Measurements from ENCODE around the gene ADAM30.

ADAM30 gene

DNA sequence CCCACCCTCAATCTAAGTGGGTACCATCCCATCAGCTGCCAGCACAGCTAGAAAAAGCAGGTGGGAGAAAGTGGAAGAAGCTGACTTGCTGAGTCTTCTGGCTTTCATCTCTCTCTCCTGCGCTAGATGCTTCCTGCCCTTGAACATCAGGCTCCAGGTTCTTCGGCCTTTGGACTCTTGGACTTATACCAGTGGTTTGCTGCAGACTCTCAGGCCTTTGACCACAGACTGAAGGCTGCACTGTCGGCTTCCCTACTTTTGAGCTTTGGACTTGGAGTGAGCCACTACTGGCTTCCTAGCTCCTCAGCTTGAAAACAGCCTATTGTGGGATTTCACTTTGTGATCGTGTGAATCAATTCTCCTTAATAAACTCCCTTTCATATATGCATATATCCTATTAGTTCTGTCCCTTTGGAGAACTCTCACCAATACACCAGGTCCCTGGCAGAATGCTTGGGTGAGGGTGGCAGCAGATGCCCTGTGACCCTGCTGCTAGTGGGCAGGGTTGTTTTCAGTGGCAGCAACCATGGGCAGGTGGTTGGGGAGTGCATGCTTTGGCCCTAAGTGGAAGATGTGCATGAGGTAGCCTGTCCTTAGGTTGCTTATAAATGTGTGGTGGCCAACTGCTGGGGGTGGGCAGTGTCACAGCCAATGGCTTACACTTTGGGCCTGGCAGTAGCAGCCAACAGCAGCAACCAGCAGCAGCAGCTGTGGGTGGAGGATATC, 10.8 kb upstream of the ADAM30 start:
- no peak overlapping the region for H3K4me3 ChIP-seq (ENCODE audit: low read depth, low read length)
- TF ChIP-seq, protein P1, sequence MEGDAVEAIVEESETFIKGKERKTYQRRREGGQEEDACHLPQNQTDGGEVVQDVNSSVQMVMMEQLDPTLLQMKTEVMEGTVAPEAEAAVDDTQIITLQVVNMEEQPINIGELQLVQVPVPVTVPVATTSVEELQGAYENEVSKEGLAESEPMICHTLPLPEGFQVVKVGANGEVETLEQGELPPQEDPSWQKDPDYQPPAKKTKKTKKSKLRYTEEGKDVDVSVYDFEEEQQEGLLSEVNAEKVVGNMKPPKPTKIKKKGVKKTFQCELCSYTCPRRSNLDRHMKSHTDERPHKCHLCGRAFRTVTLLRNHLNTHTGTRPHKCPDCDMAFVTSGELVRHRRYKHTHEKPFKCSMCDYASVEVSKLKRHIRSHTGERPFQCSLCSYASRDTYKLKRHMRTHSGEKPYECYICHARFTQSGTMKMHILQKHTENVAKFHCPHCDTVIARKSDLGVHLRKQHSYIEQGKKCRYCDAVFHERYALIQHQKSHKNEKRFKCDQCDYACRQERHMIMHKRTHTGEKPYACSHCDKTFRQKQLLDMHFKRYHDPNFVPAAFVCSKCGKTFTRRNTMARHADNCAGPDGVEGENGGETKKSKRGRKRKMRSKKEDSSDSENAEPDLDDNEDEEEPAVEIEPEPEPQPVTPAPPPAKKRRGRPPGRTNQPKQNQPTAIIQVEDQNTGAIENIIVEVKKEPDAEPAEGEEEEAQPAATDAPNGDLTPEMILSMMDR (IDR thresholded peaks at IDR 0.05; ENCODE audit: low read depth, low read length) = no peak
- no peak for TF ChIP-seq POLR2A (IDR thresholded peaks at IDR 0.05; ENCODE audit: extremely low read depth, insufficient read length)
- TF ChIP-seq, protein P2, sequence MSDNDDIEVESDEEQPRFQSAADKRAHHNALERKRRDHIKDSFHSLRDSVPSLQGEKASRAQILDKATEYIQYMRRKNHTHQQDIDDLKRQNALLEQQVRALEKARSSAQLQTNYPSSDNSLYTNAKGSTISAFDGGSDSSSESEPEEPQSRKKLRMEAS (IDR thresholded peaks at IDR 0.05; ENCODE audit: low read depth, low read length) = no peak
- no peak for TF ChIP-seq MYC (IDR thresholded peaks at IDR 0.05; ENCODE audit: low read depth, low read length)
- no peak for DNase-seq (ENCODE audit: low read depth)

DNA sequence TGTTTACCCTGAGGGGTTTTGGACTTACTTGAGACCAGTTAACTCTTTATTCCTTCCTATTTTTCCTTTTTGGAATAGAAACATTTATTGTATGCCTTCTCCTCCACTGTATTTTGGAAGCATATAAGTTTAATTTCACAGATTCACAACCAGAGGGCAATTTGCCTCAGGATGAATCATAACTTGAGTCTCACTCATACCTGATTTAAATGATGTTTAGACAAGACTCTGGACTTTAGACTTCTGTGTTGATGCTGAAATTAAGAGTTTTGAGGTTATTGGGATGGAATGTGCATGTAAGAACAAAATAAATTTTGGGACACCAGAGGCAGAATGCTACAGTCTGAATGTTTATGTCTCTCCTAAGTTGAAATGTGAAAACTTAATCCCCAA, 7.1 kb upstream of the ADAM30 start:
- no peak overlapping the region for H3K4me3 ChIP-seq (ENCODE audit: low read depth, low read length)
- TF ChIP-seq, protein P2 (IDR thresholded peaks at IDR 0.05; ENCODE audit: low read depth, low read length) = no peak
- TF ChIP-seq, protein P1 (IDR thresholded peaks at IDR 0.05; ENCODE audit: low read depth, low read length) = no peak
- TF ChIP-seq MYC (IDR thresholded peaks at IDR 0.05; ENCODE audit: low read depth, low read length) (no peak), POLR2A (IDR thresholded peaks at IDR 0.05; ENCODE audit: extremely low read depth, insufficient read length) (no peak)
- no peak for DNase-seq (ENCODE audit: low read depth)

DNA sequence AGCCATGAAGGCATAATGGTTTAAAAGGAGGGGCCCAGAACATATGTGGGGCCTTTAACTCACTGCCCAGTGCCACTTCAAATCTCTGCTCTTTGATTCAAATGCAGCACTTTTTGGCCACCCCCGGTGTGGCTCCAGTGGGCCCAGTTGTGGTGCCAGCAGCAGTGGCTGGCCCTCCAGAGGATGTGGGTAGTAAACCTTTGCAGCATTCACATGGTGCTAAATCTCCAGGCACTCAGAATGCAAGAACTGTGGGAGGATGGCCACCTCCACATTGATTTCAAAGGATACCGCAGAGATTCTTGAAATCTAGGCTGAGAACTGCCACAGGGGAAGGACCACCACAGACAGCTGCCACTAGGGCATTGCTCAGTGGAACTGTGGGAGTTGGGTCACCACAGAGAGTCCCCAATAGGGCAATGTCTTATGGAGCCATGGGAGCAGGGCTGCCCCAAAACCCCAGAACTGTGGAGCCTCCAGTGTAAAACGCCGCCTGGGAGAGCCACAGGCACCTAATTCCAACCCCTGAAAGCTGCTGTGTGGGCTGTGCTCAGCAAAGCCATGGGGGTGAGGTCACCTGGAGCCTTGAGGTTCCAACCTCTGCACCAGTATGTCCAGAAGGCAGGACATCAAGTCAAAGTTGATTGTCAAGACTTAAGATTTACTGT, 6.6 kb upstream of the ADAM30 start:
- TF ChIP-seq, protein P1 (IDR thresholded peaks at IDR 0.05; ENCODE audit: low read depth, low read length) = no peak
- TF ChIP-seq, protein P2 (IDR thresholded peaks at IDR 0.05; ENCODE audit: low read depth, low read length) = no peak
- TF ChIP-seq MYC (IDR thresholded peaks at IDR 0.05; ENCODE audit: low read depth, low read length) (no peak), POLR2A (IDR thresholded peaks at IDR 0.05; ENCODE audit: extremely low read depth, insufficient read length) (no peak)
- H3K4me3 ChIP-seq (ENCODE audit: low read depth, low read length) = no peak overlapping the region
- no peak for DNase-seq (ENCODE audit: low read depth)

DNA sequence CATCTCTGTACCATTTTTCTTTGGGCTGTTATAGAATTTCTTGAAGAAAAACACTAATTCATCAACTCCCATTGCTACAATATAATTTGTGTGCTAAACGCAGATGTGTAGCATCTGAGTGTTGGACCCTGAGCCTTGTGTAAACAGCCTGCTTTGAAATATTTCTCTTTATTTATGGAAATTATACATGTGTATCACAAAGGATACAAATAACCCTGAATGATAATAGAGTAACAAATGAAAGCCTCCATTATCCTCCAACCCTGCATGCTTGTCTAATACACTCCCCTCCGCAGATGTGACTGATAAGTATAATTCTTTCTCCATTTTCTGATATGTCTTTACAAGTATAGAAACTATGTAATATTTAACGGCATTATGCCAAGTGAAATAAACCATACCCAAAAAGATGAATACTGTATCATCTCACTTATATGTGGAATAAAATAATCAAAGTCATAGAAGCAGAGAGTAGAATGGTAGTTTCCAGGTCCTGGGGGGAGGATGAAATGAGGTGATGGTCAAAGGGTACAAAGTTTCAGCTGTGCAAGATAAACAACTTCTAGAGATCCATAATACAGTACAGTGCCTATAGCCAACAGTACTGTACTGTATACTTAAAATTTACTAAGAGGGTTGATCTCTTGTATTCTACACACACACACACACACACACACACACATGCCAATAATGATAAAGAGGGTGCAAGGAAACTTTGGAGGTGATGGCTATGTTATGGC, 2.8 kb upstream of the ADAM30 start:
- no peak overlapping the region for H3K4me3 ChIP-seq (ENCODE audit: low read depth, low read length)
- no peak for DNase-seq (ENCODE audit: low read depth)
- TF ChIP-seq POLR2A (IDR thresholded peaks at IDR 0.05; ENCODE audit: extremely low read depth, insufficient read length) (no peak), MYC (IDR thresholded peaks at IDR 0.05; ENCODE audit: low read depth, low read length) (no peak)

DNA sequence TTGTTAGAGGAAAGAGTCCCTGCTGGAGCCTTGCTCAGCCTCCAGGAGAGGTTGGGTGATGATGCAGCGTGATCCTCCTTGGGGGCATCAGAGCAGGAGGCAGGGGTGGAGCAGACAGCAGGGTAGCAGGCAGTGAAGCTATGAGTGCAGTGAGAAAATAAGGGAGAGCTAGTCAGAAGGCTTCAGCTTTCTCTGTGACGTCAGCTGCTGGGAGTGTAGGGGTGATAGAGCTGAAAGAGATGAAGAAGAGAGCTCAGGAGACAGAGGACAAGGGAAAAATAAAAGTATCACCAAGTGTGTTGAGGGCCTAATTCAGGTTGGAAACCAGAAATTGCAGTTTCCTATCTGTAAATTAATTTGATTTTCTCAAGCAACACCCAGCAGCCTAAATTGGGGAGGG, 2.2 kb upstream of the ADAM30 start:
- no peak overlapping the region for H3K4me3 ChIP-seq (ENCODE audit: low read depth, low read length)
- TF ChIP-seq MYC (IDR thresholded peaks at IDR 0.05; ENCODE audit: low read depth, low read length) = no peak
- TF ChIP-seq, protein P1 (IDR thresholded peaks at IDR 0.05; ENCODE audit: low read depth, low read length) = no peak
- TF ChIP-seq, protein P2 (IDR thresholded peaks at IDR 0.05; ENCODE audit: low read depth, low read length) = no peak
- TF ChIP-seq POLR2A (IDR thresholded peaks at IDR 0.05; ENCODE audit: extremely low read depth, insufficient read length) = no peak
- DNase-seq (ENCODE audit: low read depth) = no peak

DNA sequence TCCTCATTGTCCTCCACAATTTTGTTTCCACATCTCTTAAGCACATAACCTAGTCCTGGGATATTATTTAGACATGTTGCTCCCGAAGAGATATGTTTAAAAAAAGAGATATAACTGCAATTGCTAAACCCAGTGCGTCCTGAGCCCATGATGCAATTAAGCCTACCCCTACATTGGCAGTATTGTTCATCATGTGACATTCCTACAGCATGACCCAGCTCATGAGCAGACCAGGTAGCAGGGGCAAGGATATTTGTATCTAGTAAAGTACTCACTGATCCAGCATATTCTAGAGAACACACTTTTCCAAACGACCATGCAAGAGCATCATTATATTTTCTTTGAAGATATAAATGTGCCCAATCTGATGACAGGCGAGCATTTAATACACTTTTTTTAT, 1.2 kb downstream of the ADAM30 start:
- DNase-seq (ENCODE audit: low read depth) = no peak
- TF ChIP-seq, protein P1 (IDR thresholded peaks at IDR 0.05; ENCODE audit: low read depth, low read length) = no peak
- TF ChIP-seq MYC (IDR thresholded peaks at IDR 0.05; ENCODE audit: low read depth, low read length) (no peak), POLR2A (IDR thresholded peaks at IDR 0.05; ENCODE audit: extremely low read depth, insufficient read length) (no peak)
- TF ChIP-seq, protein P2 (IDR thresholded peaks at IDR 0.05; ENCODE audit: low read depth, low read length) = no peak
- no peak overlapping the region for H3K4me3 ChIP-seq (ENCODE audit: low read depth, low read length)

All from NB4 (cell line).